OCI-LY7 (cell line): Measurements from ENCODE around the gene WDR18. TPM values are rescaled to one million over a fixed set of nuclear protein-coding genes. Genes with fewer than 3 reads are reported as not detected.

Source experiments
- BruUV-seq: library from RNA; stranded (reverse); fragments of 400-500 nt; replicated peaks from 2 replicates; lab custom pipeline; 2021; lab: Mats Ljungman, UMichigan
- CTCF ChIA-PET: fragments of 300-600 bp; sonication (Branson Sonifier 250); formaldehyde crosslinking; loops from one replicate; lab custom pipeline; 2022; ENCODE audit warnings: antibody characterized with exemption; ENCODE audit not compliant: unreplicated experiment; lab: Charles Lee
- POLR2A ChIA-PET: fragments of 300-600 bp; sonication (Branson Sonifier 250); formaldehyde crosslinking; loops from one replicate; lab custom pipeline; 2022; ENCODE audit warnings: antibody characterized with exemption; lab: Charles Lee
- DNase-seq: peaks from one replicate; pipeline ENCODE4 v3.0.0-alpha.2; 2015; ENCODE audit warnings: low spot score
- H2AFZ ChIP-seq: fragments of 200-600 bp; sonication (generic), shearing (Covaris generic); 2 replicates; pipeline ENCODE4 v1.6.1; 2014; ENCODE audit warnings: mild to moderate bottlenecking, antibody characterized with exemption, low read length, moderate library complexity
- H3K27ac ChIP-seq: fragments of 200-600 bp; sonication (generic); 2 replicates; pipeline ENCODE4 v1.5.1; 2014; ENCODE audit warnings: mixed run types, low read depth, mild to moderate bottlenecking, moderate library complexity, low read length, inconsistent platforms; ENCODE audit not compliant: poor library complexity, severe bottlenecking
- H3K36me3 ChIP-seq: fragments of 200-600 bp; sonication (generic); 2 replicates; pipeline ENCODE4 v1.6.1; 2014; ENCODE audit warnings: mild to moderate bottlenecking, antibody characterized with exemption, low read length, moderate library complexity, mixed read lengths; ENCODE audit not compliant: insufficient read depth
- H3K4me1 ChIP-seq: fragments of 200-600 bp; sonication (generic); 2 replicates; pipeline ENCODE4 v1.5.1; 2014; ENCODE audit warnings: mild to moderate bottlenecking, low read length; ENCODE audit not compliant: insufficient read depth, poor library complexity, severe bottlenecking
- H3K4me2 ChIP-seq: fragments of 200-600 bp; sonication (generic); 2 replicates; pipeline ENCODE4 v1.6.1; 2014; ENCODE audit warnings: mild to moderate bottlenecking, low read length
- H3K4me3 ChIP-seq: fragments of 200-600 bp; sonication (generic); 2 replicates; pipeline ENCODE4 v1.5.1; 2014; ENCODE audit warnings: mild to moderate bottlenecking, low read depth, low read length; ENCODE audit not compliant: poor library complexity, severe bottlenecking
- H3K79me2 ChIP-seq: fragments of 200-600 bp; sonication (generic); 2 replicates; pipeline ENCODE4 v1.6.1; 2016; ENCODE audit warnings: low read depth, mild to moderate bottlenecking, low read length, moderate library complexity, mixed read lengths; ENCODE audit not compliant: insufficient read depth
- H3K9me2 ChIP-seq: fragments of 200-600 bp; sonication (generic); 2 replicates; pipeline ENCODE4 v1.6.1; 2016; ENCODE audit warnings: mild to moderate bottlenecking, low read length, mixed read lengths; ENCODE audit not compliant: insufficient read depth
- H3K9me3 ChIP-seq: fragments of 200-600 bp; sonication (generic); 2 replicates; pipeline ENCODE4 v1.6.1; 2014; ENCODE audit warnings: mild to moderate bottlenecking, mixed run types, low read length, mixed read lengths
- H4K20me1 ChIP-seq: fragments of 200-600 bp; sonication (generic); 2 replicates; pipeline ENCODE4 v1.6.1; 2014; ENCODE audit warnings: mild to moderate bottlenecking, antibody characterized with exemption, low read length, moderate library complexity, mixed read lengths; ENCODE audit not compliant: insufficient read depth
- CTCF ChIP-seq: fragments of 200-600 bp; sonication (generic); conservative IDR thresholded peaks from 2 replicates; pipeline ENCODE4 v1.5.1; 2014; ENCODE audit warnings: mild to moderate bottlenecking, antibody characterized with exemption, low read length, moderate library complexity, mixed read lengths
- EZH2phosphoT487 ChIP-seq: fragments of 200-600 bp; sonication (generic); IDR thresholded peaks from 2 replicates; pipeline ENCODE4 v1.6.1; 2018; ENCODE audit warnings: low read depth, borderline replicate concordance, mild to moderate bottlenecking, mixed run types, antibody characterized with exemption, low read length, moderate library complexity, mixed read lengths
- intact Hi-C: fragments of 100-400 bp; cut with micrococcal nuclease; formaldehyde crosslinking; loops from one replicate; pipeline ENCODE4 v1.10.0; 2022; ENCODE audit not compliant: unreplicated experiment
- total RNA-seq, 2 experiments: library from RNA; depleted of rRNA in 1 of 2; stranded (reverse); fragments of >200 nt in 1 of 2; shearing (Covaris generic) in 1 of 2; gene quantifications; 2 replicates each; pipeline ENCODE4 v1.2.3, GENCODE V29; 2014 to 2022

WDR18 gene
- total RNA-seq, 2 experiments from 2014 or later = 51.4 to 74.7 TPM

- POLR2A ChIA-PET = no interaction called here
Observed at GRCh38 chr19:995051-995827, 11.1 kb downstream of the WDR18 start.

GRCh38 chr19:996051-996838 lies 12.1 kb downstream of the WDR18 start:
- CTCF ChIA-PET = no interaction called here
- H3K4me2 ChIP-seq = no peak overlapping the region

More at GRCh38 chr19:995051-995827, 11.1 kb downstream of the WDR18 start:
- peaks cover 36% of the 10 kb centered on the region for H3K36me3 ChIP-seq
- CTCF ChIA-PET = no interaction called here
- no peaks in the 10 kb centered on the region for H3K9me2 ChIP-seq
- no peak overlapping the region for H2AFZ ChIP-seq
- no TSS peak for BruUV-seq
- intact Hi-C loops = no loop called here
- TF ChIP-seq CTCF = no peak
- TF ChIP-seq EZH2phosphoT487 = no peak
- no peaks in the 10 kb centered on the region for H3K79me2 ChIP-seq
- H4K20me1 ChIP-seq = no peaks in the 10 kb centered on the region
- no peak for DNase-seq
- H3K4me2 ChIP-seq = no peak overlapping the region
- H3K27ac ChIP-seq = no peak overlapping the region
- no peaks in the 10 kb centered on the region for H3K4me1 ChIP-seq
- no peaks in the 10 kb centered on the region for H3K9me3 ChIP-seq
- H3K4me3 ChIP-seq = no peak overlapping the region

More at GRCh38 chr19:996051-996838, 12.1 kb downstream of the WDR18 start:
- BruUV-seq = no TSS peak
- TF ChIP-seq EZH2phosphoT487 (no peak), CTCF (no peak)
- intact Hi-C loops = no loop called here
- H3K36me3 ChIP-seq = peaks cover 26% of the 10 kb centered on the region
- no peak overlapping the region for H3K4me3 ChIP-seq
- no peaks in the 10 kb centered on the region for H3K9me2 ChIP-seq
- no peak overlapping the region for H3K27ac ChIP-seq
- H3K79me2 ChIP-seq = no peaks in the 10 kb centered on the region
- no peaks in the 10 kb centered on the region for H3K4me1 ChIP-seq
- no peaks in the 10 kb centered on the region for H3K9me3 ChIP-seq
- no peaks in the 10 kb centered on the region for H4K20me1 ChIP-seq
- no peak for DNase-seq
- no peak overlapping the region for H2AFZ ChIP-seq
- POLR2A ChIA-PET = interaction anchor here (0.7 kb wide), 1 partner anchor 9 kb away, joined by 3 read pairs; no protein-coding TSS in a partner anchor
